Fibroblast of lung (primary cell): ENCODE measurements around the gene C16orf82. TPM values are rescaled to one million over a fixed set of nuclear protein-coding genes. Genes with fewer than 3 reads are reported as not detected.
A peak's percentile ranks its signal among the peaks of the same experiment; 100 is the strongest.

Experiments used
- DNase-seq, 2 donors: peaks; one replicate each; pipeline versions ENCODE4 v3.0.0 to v3.0.0-alpha.2; 2010; ENCODE audit warnings: low read depth in 2 of 2
- H2AFZ ChIP-seq: 2 replicates; pipeline ENCODE4 v1.5.1; 2012; ENCODE audit warnings: low read length, control low read depth, inconsistent platforms
- H3K27ac ChIP-seq: 2 replicates; pipeline ENCODE4 v1.5.1; 2011; ENCODE audit warnings: low read length, control low read depth; ENCODE audit not compliant: insufficient read depth
- H3K27me3 ChIP-seq: 2 replicates; pipeline ENCODE4 v1.5.1; 2011; ENCODE audit warnings: mild to moderate bottlenecking, low read length; ENCODE audit not compliant: control insufficient read depth, insufficient read depth
- H3K36me3 ChIP-seq: 2 replicates; pipeline ENCODE4 v1.5.1; 2011; ENCODE audit warnings: low read length; ENCODE audit not compliant: control insufficient read depth, insufficient read depth
- H3K4me1 ChIP-seq: 2 replicates; pipeline ENCODE4 v1.5.1; 2011; ENCODE audit warnings: low read length; ENCODE audit not compliant: control insufficient read depth, insufficient read depth; ENCODE audit errors: extremely low read depth
- H3K4me2 ChIP-seq: 2 replicates; pipeline ENCODE4 v1.5.1; 2011; ENCODE audit warnings: low read length, control low read depth; ENCODE audit not compliant: insufficient read depth; ENCODE audit errors: extremely low read depth
- H3K4me3 ChIP-seq, 4 experiments: fragments of 200-600 bp in 1 of 4; sonication (generic) in 1 of 4; replicated peaks in 1 of 4; 2 replicates each; pipeline ENCODE4 v1.5.1; 2011 to 2016; ENCODE audit warnings: low read length in 4 of 4, low read depth in 3 of 4, mild to moderate bottlenecking in 3 of 4, control low read depth in 2 of 4, inconsistent platforms in 1 of 4, mixed read lengths in 1 of 4; ENCODE audit not compliant: insufficient read depth in 1 of 4; ENCODE audit errors: control extremely low read depth in 1 of 4
- H3K79me2 ChIP-seq: 2 replicates; pipeline ENCODE4 v1.5.1; 2012; ENCODE audit warnings: mild to moderate bottlenecking, low read length, inconsistent platforms; ENCODE audit not compliant: control insufficient read depth, insufficient read depth
- H3K9ac ChIP-seq: 2 replicates; pipeline ENCODE4 v1.5.1; 2011; ENCODE audit warnings: mild to moderate bottlenecking, low read length, control low read depth; ENCODE audit not compliant: insufficient read depth
- H3K9me3 ChIP-seq: 2 replicates; pipeline ENCODE4 v1.5.1; 2012; ENCODE audit warnings: low read depth, low read length; ENCODE audit not compliant: control insufficient read depth, insufficient read depth
- H4K20me1 ChIP-seq: 2 replicates; pipeline ENCODE4 v1.5.1; 2011; ENCODE audit warnings: low read length; ENCODE audit not compliant: control insufficient read depth, insufficient read depth; ENCODE audit errors: extremely low read depth
- CTCF ChIP-seq, 2 donors: IDR thresholded peaks in 1 of 2; conservative IDR thresholded peaks in 1 of 2; 1 replicate in 1 of 2; 2 replicates in 1 of 2; pipeline ENCODE4 v1.5.1; 2011 to 2012; ENCODE audit warnings: low read length in 2 of 2, control low read depth in 1 of 2, inconsistent platforms in 1 of 2, low read depth in 1 of 2, mild to moderate bottlenecking in 1 of 2
- EZH2 ChIP-seq: IDR thresholded peaks from 2 replicates; pipeline ENCODE4 v1.5.1; 2012; ENCODE audit warnings: low read length, control low read depth, mild to moderate bottlenecking; ENCODE audit errors: missing control alignments
- polyA plus RNA-seq, 2 donors: library from polyadenylated mRNA; depleted of rRNA in 1 of 2; stranded (reverse) in 1 of 2; unstranded in 1 of 2; fragments of >200 nt; gene quantifications; 2 replicates each; pipeline ENCODE4 v1.2.1, GENCODE V29; 2011 to 2012; ENCODE audit warnings: missing spikeins in 1 of 2
- total RNA-seq: library from RNA; depleted of rRNA; stranded (reverse); fragments of >200 nt; gene quantifications from 2 replicates; pipeline ENCODE4 v1.2.1, GENCODE V29; 2014

Gene C16orf82
- total and polyA plus RNA-seq, 2 donors (not counting 1 experiment from before 2014, with no cell fraction given) = not detected

- H3K4me1 ChIP-seq = no peaks in the 10 kb centered on the region
- DNase-seq = no peak
- H3K27me3 ChIP-seq = no peaks in the 10 kb centered on the region
- no peaks in the 10 kb centered on the region for H3K79me2 ChIP-seq
- no peak overlapping the region for H3K4me2 ChIP-seq
- H3K9me3 ChIP-seq = no peaks in the 10 kb centered on the region
- no peak overlapping the region for H2AFZ ChIP-seq
- H3K27ac ChIP-seq = no peak overlapping the region
- TF ChIP-seq CTCF (conservative IDR thresholded peaks at IDR 0.05 in 1 of 2, IDR thresholded peaks at IDR 0.05 in 1 of 2; ENCODE audit: low read depth in 1 of 2, low read length in 2 of 2) = no peak
- TF ChIP-seq EZH2 = no peak
- no peak overlapping the region for H3K9ac ChIP-seq
- no peaks in the 10 kb centered on the region for H3K36me3 ChIP-seq
- no peaks in the 10 kb centered on the region for H4K20me1 ChIP-seq
- no peak overlapping the region for H3K4me3 ChIP-seq
These were observed 19.7 kb upstream of the C16orf82 start for GRCh38 chr16:27046958-27047518.

DNA sequence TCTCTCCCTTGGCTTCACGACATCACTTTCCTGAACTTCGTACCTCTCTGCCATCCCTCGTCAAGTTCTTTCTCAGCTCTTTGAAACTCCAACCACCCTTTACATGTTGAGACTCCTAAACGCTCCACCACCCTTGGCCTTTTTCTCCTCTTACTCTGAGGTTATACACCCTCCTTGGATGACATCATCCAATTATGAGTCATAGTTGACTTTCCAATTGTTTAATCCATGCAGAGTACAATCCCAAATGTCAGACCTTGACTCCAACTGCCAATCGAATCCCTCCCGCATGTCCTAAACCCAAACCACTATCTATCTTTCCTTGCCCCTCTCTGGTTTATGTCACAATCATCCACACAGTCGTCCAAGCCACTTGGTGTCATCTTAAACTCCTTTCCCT, 18.4 kb upstream of the C16orf82 start:
- Histone ChIP-seq H3K4me2 (no peak overlapping the region), H4K20me1 (no peaks in the 10 kb centered on the region), H3K4me1 (no peaks in the 10 kb centered on the region), H2AFZ (no peak overlapping the region), H3K9me3 (no peaks in the 10 kb centered on the region), H3K4me3 (no peak overlapping the region), H3K27ac (no peak overlapping the region), H3K9ac (no peak overlapping the region), H3K36me3 (no peaks in the 10 kb centered on the region), H3K27me3 (no peaks in the 10 kb centered on the region), H3K79me2 (no peaks in the 10 kb centered on the region)
- TF ChIP-seq EZH2 (no peak), CTCF (conservative IDR thresholded peaks at IDR 0.05 in 1 of 2, IDR thresholded peaks at IDR 0.05 in 1 of 2; ENCODE audit: low read depth in 1 of 2, low read length in 2 of 2) (no peak)
- peak in 1 of 2 donors; percentile 6 for DNase-seq

DNA sequence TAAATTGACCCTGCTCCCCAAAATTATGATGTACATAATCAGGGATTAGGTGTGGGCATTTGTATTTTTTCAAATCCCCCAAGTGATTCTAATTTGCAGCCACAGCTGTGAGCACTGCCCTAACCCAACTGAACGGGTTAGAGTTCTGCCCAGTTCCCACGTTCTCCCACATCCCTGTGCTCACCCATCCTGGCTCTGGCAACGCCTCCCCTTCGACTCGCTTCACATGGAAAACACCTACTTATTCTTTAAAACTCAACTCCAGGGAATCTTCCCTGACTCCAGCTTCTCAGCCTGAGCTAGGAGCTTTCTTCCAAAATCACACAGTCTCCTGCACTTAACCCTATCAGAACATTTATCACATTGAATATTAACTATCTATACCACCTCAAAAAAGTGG, 17.6 kb upstream of the C16orf82 start:
- Histone ChIP-seq H3K4me3 (no peak overlapping the region), H3K9ac (no peak overlapping the region), H3K27ac (no peak overlapping the region), H4K20me1 (no peaks in the 10 kb centered on the region), H3K36me3 (no peaks in the 10 kb centered on the region), H3K4me2 (no peak overlapping the region), H3K9me3 (no peaks in the 10 kb centered on the region), H3K4me1 (no peaks in the 10 kb centered on the region), H2AFZ (no peak overlapping the region), H3K27me3 (no peaks in the 10 kb centered on the region), H3K79me2 (no peaks in the 10 kb centered on the region)
- DNase-seq = no peak
- TF ChIP-seq EZH2 = no peak
- TF ChIP-seq CTCF (conservative IDR thresholded peaks at IDR 0.05 in 1 of 2, IDR thresholded peaks at IDR 0.05 in 1 of 2; ENCODE audit: low read depth in 1 of 2, low read length in 2 of 2) = no peak
